22Rv1 (cell line): ENCODE results near the gene SSR4.

Experiments
- CTCF ChIP-seq: fragments of 450-650 bp; IDR thresholded peaks from 2 replicates; pipeline ENCODE4 v1.5.1; 2017; ENCODE audit warnings: mild to moderate bottlenecking
- ZFX ChIP-seq: fragments of 450-650 bp; IDR thresholded peaks from 2 replicates; pipeline ENCODE4 v1.6.1; 2017; ENCODE audit warnings: antibody characterized with exemption, borderline replicate concordance

GRCh38 chrX:153786669-153787068, 7.8 kb upstream of the SSR4 start:
- TF ChIP-seq CTCF (no peak), ZFX (no peak)
